ENCODE results near the gene CREB5.

CREB5 gene

GRCh38 chr7:28684650-28685241 is 272.4 kb downstream of the CREB5 start:
- DNase-seq (ENCODE audit: low read depth in 2 of 2), result no peak

GRCh38 chr7:28685242-28685643 is 272.9 kb downstream of the CREB5 start:
- no peak for DNase-seq (ENCODE audit: low read depth in 2 of 2)

GRCh38 chr7:28685644-28686417 is 273.5 kb downstream of the CREB5 start:
- DNase-seq (ENCODE audit: low read depth in 2 of 2), result no peak

- DNase-seq (ENCODE audit: low read depth in 2 of 2), result no peak
These were observed 274.1 kb downstream of the CREB5 start for GRCh38 chr7:28686418-28686800.

GRCh38 chr7:28687537-28687936 is 275.2 kb downstream of the CREB5 start:
- DNase-seq (ENCODE audit: low read depth in 2 of 2), result no peak

- DNase-seq (ENCODE audit: low read depth in 2 of 2), result no peak
These were observed 275.9 kb downstream of the CREB5 start for GRCh38 chr7:28688174-28688573.

- no peak for DNase-seq (ENCODE audit: low read depth in 2 of 2)
These were observed 276.3 kb downstream of the CREB5 start for GRCh38 chr7:28688651-28689050.

GRCh38 chr7:28695300-28696295 is 283.3 kb downstream of the CREB5 start:
- no peak for DNase-seq (ENCODE audit: low read depth in 2 of 2)

- DNase-seq (ENCODE audit: low read depth in 2 of 2), result no peak
These were observed 285.7 kb downstream of the CREB5 start for GRCh38 chr7:28697913-28698563.

- no peak for DNase-seq (ENCODE audit: low read depth in 2 of 2)
These were observed 286.5 kb downstream of the CREB5 start for GRCh38 chr7:28698840-28699239.

- no peak for DNase-seq (ENCODE audit: low read depth in 2 of 2)
These were observed 287.8 kb downstream of the CREB5 start for GRCh38 chr7:28700096-28700495.

- no peak for DNase-seq (ENCODE audit: low read depth in 2 of 2)
These were observed 288.5 kb downstream of the CREB5 start for GRCh38 chr7:28700790-28701203.

GRCh38 chr7:28701731-28702130 is 289.4 kb downstream of the CREB5 start:
- no peak for DNase-seq (ENCODE audit: low read depth in 2 of 2)

GRCh38 chr7:28702171-28702570 is 289.9 kb downstream of the CREB5 start:
- no peak for DNase-seq (ENCODE audit: low read depth in 2 of 2)

- DNase-seq (ENCODE audit: low read depth in 2 of 2), result no peak
These were observed 290.9 kb downstream of the CREB5 start for GRCh38 chr7:28703037-28703765.

- no peak for DNase-seq (ENCODE audit: low read depth in 2 of 2)
These were observed 292.4 kb downstream of the CREB5 start for GRCh38 chr7:28704706-28705105.

GRCh38 chr7:28705350-28705749 is 293.0 kb downstream of the CREB5 start:
- DNase-seq (ENCODE audit: low read depth in 2 of 2), result no peak

- no peak for DNase-seq (ENCODE audit: low read depth in 2 of 2)
These were observed 294.3 kb downstream of the CREB5 start for GRCh38 chr7:28706584-28706983.

GRCh38 chr7:28707291-28707690 is 295.0 kb downstream of the CREB5 start:
- no peak for DNase-seq (ENCODE audit: low read depth in 2 of 2)

GRCh38 chr7:28708033-28708951 is 296.0 kb downstream of the CREB5 start:
- DNase-seq (ENCODE audit: low read depth in 2 of 2), result no peak

Measured in stimulated activated CD4-positive, alpha-beta T cell treated with anti-CD3 and anti-CD28 coated beads, Interleukin-4, amount 100 ng/mL, for 48 hours (primary cell).